Transverse colon (tissue), 4 donors: ENCODE data around the gene WNT4. TPM values are rescaled to one million over a fixed set of nuclear protein-coding genes. Genes with fewer than 3 reads are reported as not detected.

Source experiments
- DNase-seq: peaks from one replicate; pipeline ENCODE4 v3.0.0-alpha.2; 2019
- H3K27ac ChIP-seq, 4 donors: fragments of 200-600 bp; sonication (generic); 2 replicates each; pipeline ENCODE4 v1.5.1; 2016 to 2018; ENCODE audit warnings: inconsistent platforms in 4 of 4
- H3K27me3 ChIP-seq: fragments of 200-600 bp; sonication (generic); 2 replicates; pipeline ENCODE4 v1.5.1; 2017; ENCODE audit warnings: inconsistent platforms
- H3K36me3 ChIP-seq, 4 donors: fragments of 200-600 bp; sonication (generic); 2 replicates each; pipeline ENCODE4 v1.5.1; 2017 to 2019; ENCODE audit warnings: inconsistent platforms in 4 of 4
- H3K4me1 ChIP-seq, 4 donors: fragments of 200-600 bp; sonication (generic); 2 replicates each; pipeline ENCODE4 v1.5.1; 2017 to 2020; ENCODE audit warnings: inconsistent platforms in 4 of 4
- H3K4me3 ChIP-seq, 4 donors: fragments of 200-600 bp; sonication (generic); 1 replicate in 1 of 4; 2 replicates in 3 of 4; pipeline versions ENCODE4 v1.5.1 to v1.6.1; 2017 to 2019; ENCODE audit warnings: inconsistent platforms in 4 of 4
- H3K9me3 ChIP-seq, 2 donors: fragments of 200-600 bp; sonication (generic); 2 replicates each; pipeline ENCODE4 v1.5.1; 2017 to 2019; ENCODE audit warnings: inconsistent platforms in 2 of 2
- EP300 ChIP-seq: sonication (generic); formaldehyde crosslinking; IDR thresholded peaks from one replicate; pipeline ENCODE4 v1.6.1; 2017; ENCODE audit warnings: antibody characterized with exemption, low read depth
- POLR2A ChIP-seq: fragments of 450-650 bp; IDR thresholded peaks from one replicate; pipeline ENCODE4 v1.6.1; 2016; ENCODE audit warnings: antibody characterized with exemption, mild to moderate bottlenecking, moderate library complexity
- POLR2AphosphoS5 ChIP-seq, 3 donors: sonication (generic); formaldehyde crosslinking; IDR thresholded peaks; one replicate each; pipeline ENCODE4 v1.6.1; 2016; ENCODE audit warnings: antibody characterized with exemption in 3 of 3
- WGBS, 2 donors: methylation state at CpG; one replicate each; pipeline ENCODE4 v1.1.5; 2018; ENCODE audit warnings: low coverage in 1 of 2; 5-methylcytosine and 5-hydroxymethylcytosine counted together
- in situ Hi-C, 4 donors: fragments of 200-750 bp; cut with MboI; loops; one replicate each; pipeline versions ENCODE4 v1.15.0 to v1.15.1; 2017; ENCODE audit warnings: low sequenced_read_pairs in 3 of 4, low pct_ligation_motif_present in 1 of 4, low pct_unique_long_range_greater_than_20kb in 1 of 4
- intact Hi-C: fragments of 100-400 bp; cut with DNase I; formaldehyde crosslinking; loops from one replicate; pipeline ENCODE4 v1.15.1; 2023; ENCODE audit warnings: low total_unique reads
- total RNA-seq, 4 donors: library from RNA; depleted of rRNA; stranded (reverse); fragments of >200 nt; gene quantifications; one replicate each; pipeline ENCODE4 v1.1.0, GENCODE V29; 2016
- TF ChIP-seq, protein P1 (sequence below), 5 experiments: fragments of 200-600 bp in 3 of 5; fragments of 450-650 bp in 2 of 5; sonication (generic) in 3 of 5; IDR thresholded peaks; 1 replicate in 2 of 5; 2 replicates in 3 of 5; pipeline ENCODE4 v1.5.1; 2016 to 2017; ENCODE audit warnings: antibody characterized with exemption in 5 of 5, inconsistent platforms in 3 of 5, mild to moderate bottlenecking in 2 of 5, moderate library complexity in 1 of 5

The WNT4 gene
- total RNA-seq, 4 donors from 2014 or later, result 0.82 to 3.0 (median 2.1) TPM; not detected in 1

- intact Hi-C loops (loop anchor here (10.0 kb wide), 1 partner anchor 55 kb away; the partner anchor contains the start of gene CDC42), in situ Hi-C loops (no loop called here)
- no peaks in the 10 kb centered on the region for H3K27me3 ChIP-seq
- peaks cover 0 to 1% (median under 1%) of the 10 kb centered on the region in 4 donors for H3K36me3 ChIP-seq
- H3K9me3 ChIP-seq, result no peaks in the 10 kb centered on the region
- peaks cover 13 to 68% (median 34%) of the 10 kb centered on the region in 4 donors for H3K4me1 ChIP-seq
- DNase-seq, result no peak
- H3K4me3 ChIP-seq, result no peak overlapping the region
- TF ChIP-seq EP300 (no peak), POLR2AphosphoS5 (IDR thresholded peaks at IDR 0.05) (no peak), POLR2A (no peak)
- TF ChIP-seq, protein P1, sequence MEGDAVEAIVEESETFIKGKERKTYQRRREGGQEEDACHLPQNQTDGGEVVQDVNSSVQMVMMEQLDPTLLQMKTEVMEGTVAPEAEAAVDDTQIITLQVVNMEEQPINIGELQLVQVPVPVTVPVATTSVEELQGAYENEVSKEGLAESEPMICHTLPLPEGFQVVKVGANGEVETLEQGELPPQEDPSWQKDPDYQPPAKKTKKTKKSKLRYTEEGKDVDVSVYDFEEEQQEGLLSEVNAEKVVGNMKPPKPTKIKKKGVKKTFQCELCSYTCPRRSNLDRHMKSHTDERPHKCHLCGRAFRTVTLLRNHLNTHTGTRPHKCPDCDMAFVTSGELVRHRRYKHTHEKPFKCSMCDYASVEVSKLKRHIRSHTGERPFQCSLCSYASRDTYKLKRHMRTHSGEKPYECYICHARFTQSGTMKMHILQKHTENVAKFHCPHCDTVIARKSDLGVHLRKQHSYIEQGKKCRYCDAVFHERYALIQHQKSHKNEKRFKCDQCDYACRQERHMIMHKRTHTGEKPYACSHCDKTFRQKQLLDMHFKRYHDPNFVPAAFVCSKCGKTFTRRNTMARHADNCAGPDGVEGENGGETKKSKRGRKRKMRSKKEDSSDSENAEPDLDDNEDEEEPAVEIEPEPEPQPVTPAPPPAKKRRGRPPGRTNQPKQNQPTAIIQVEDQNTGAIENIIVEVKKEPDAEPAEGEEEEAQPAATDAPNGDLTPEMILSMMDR (IDR thresholded peaks at IDR 0.05), result no peak
- WGBS, 2 donors, result 71 to 90% methylated on average over 2 to 3 of the region's 3 CpGs
- no peak overlapping the region for H3K27ac ChIP-seq
These were observed 32.9 kb downstream of the WNT4 start for GRCh38 chr1:22110016-22110415.

DNA sequence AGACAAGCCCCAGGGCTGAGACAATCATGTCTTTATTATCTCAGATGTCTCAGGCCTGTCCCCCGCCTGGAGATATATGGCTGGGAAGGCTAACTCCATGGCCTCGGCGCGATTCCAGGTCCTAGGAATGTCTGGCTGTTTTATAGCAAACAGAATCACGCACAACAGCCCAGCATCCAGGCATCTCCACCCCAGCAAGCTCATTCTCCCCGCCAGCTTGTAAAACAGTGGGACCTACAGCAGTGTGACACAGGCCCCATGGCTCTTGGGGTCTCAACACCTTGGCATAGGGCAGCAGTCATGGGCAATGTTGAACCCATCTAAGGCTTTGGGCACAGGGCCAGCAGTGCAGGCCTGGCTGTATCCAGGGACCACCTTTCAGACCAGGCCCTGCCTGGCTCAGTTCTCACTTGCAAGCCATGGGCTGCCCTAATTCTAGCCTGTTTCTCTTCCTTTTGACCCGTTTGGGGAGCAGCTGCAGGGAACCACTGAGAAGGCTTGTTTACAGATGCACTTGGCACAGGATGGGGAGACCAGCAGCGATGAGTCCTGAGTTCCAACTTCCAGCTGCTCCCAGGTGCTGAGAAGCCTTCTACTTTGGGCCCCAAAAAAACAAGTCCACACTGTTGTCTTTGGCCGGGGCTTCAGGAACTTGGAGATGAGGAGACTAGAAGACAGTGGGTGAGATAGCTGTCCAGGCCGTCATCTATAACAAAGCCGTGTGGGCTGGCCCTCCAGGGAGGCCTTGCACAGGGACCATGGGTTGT lies 34.4 kb downstream of the WNT4 start:
- WGBS, 2 donors, result 30 to 77% methylated on average over 2 to 11 of the region's 11 CpGs

DNA sequence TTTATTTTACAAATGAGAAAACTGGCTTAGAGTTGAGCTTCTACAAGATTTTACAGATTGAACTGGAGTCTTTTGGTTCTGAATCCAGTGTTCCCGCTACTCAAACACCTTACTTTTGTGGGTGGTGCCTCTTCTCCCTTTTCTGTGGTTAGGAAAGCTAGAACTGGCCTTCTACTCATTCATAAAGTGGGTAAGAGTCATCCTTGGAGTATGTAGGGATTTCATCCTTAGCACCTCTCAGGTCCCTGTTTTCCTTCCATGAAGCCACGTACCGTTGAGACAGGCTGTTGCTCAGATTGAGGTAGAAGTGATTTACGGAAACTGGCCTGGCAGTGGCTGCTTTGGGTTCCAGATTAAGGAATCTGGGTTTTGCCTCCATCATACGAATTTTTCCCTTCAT lies 35.8 kb downstream of the WNT4 start:
- peaks cover 16 to 45% (median 24%) of the 10 kb centered on the region in 4 donors for H3K4me1 ChIP-seq
- H3K4me3 ChIP-seq, result no peak overlapping the region
- no peaks in the 10 kb centered on the region for H3K9me3 ChIP-seq
- H3K27ac ChIP-seq, result no peak overlapping the region
- no peak for TF ChIP-seq POLR2A
- TF ChIP-seq, protein P1 (IDR thresholded peaks at IDR 0.05), result no peak
- WGBS, 2 donors, result 89 to 90% methylated on average over 4 to 5 of the region's 5 CpGs
- H3K36me3 ChIP-seq, result peaks cover 0 to 1% (median 0%) of the 10 kb centered on the region in 4 donors
- intact Hi-C loops, result no loop called here
- in situ Hi-C loops, result no loop called here
- DNase-seq, result no peak
- no peaks in the 10 kb centered on the region for H3K27me3 ChIP-seq

More for the DNA sequence above, 34.4 kb downstream of the WNT4 start:
- H3K27me3 ChIP-seq, result no peaks in the 10 kb centered on the region
- H3K9me3 ChIP-seq, result no peaks in the 10 kb centered on the region
- in situ Hi-C loops (no loop called here), intact Hi-C loops (no loop called here)
- H3K4me3 ChIP-seq, result no peak overlapping the region
- DNase-seq, result peak; percentile 47
- TF ChIP-seq POLR2A, result no peak
- TF ChIP-seq POLR2AphosphoS5 (IDR thresholded peaks at IDR 0.05), result peak in 2 of 3 donors; percentile 45 to 74
- peaks cover 0 to 1% (median 0%) of the 10 kb centered on the region in 4 donors for H3K36me3 ChIP-seq
- peaks cover 13 to 54% (median 26%) of the 10 kb centered on the region in 4 donors for H3K4me1 ChIP-seq
- peak overlapping the region; percentile 39 to 75 (median 52) for H3K27ac ChIP-seq

DNA sequence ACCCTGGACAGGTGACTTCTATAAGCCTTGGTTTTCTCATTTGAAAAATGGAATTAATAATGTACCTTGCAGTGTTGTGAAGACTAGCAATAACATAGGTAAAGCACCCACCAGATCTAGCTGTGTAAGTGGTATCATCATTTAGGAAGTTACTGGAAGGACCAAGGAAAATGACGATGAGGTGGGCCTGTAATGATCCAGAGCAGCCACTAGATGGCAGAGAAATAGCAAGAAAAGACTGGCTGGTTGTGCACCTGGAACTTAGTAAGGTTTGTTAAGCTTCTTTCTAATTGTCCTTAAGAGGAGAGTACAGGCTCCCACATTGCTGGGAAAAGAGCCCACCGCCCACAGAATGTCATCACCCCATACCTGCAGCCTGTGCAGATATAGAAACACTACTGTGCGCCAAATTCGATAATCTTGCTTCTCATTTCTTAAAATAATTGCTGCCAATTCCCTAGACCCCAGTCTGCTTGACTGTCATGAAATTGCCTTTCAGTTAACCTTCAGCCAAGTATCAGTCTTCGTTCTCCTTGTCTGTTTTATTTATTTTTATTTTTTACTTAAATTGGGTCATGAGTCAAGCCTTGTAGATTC lies 37.2 kb downstream of the WNT4 start:
- H3K9me3 ChIP-seq, result no peaks in the 10 kb centered on the region
- 44 to 57% methylated on average over 1 to 5 of the region's 5 CpGs for WGBS, 2 donors
- H3K36me3 ChIP-seq, result peaks cover 0 to 1% (median 0%) of the 10 kb centered on the region in 4 donors
- TF ChIP-seq, protein P1 (IDR thresholded peaks at IDR 0.05), result peak; percentile 77 to 86 (median 81)
- TF ChIP-seq EP300, result no peak
- no peak for TF ChIP-seq POLR2A
- DNase-seq, result no peak
- no peak overlapping the region for H3K4me3 ChIP-seq
- in situ Hi-C loops (no loop called here), intact Hi-C loops (no loop called here)
- peaks cover 12 to 46% (median 18%) of the 10 kb centered on the region in 4 donors for H3K4me1 ChIP-seq
- no peak overlapping the region for H3K27ac ChIP-seq
- H3K27me3 ChIP-seq, result no peaks in the 10 kb centered on the region
